ENCODE measurements around the gene EXD2. TPM values are rescaled to one million over a fixed set of nuclear protein-coding genes. Genes with fewer than 3 reads are reported as not detected.

Gene EXD2, protein sequence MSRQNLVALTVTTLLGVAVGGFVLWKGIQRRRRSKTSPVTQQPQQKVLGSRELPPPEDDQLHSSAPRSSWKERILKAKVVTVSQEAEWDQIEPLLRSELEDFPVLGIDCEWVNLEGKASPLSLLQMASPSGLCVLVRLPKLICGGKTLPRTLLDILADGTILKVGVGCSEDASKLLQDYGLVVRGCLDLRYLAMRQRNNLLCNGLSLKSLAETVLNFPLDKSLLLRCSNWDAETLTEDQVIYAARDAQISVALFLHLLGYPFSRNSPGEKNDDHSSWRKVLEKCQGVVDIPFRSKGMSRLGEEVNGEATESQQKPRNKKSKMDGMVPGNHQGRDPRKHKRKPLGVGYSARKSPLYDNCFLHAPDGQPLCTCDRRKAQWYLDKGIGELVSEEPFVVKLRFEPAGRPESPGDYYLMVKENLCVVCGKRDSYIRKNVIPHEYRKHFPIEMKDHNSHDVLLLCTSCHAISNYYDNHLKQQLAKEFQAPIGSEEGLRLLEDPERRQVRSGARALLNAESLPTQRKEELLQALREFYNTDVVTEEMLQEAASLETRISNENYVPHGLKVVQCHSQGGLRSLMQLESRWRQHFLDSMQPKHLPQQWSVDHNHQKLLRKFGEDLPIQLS
- total RNA-seq (2021; fragmentation: NEBNext Ultra II Directional; extraction: Animal tissue kit (Norgen Biotek cat#: 25700)), result 10 to 100 TPM; 13.8 to 19.2 (median 15.2) TPM
- long read RNA-seq, partial matches to known transcripts, result 2 of 8 reads
- long read RNA-seq, other reads (novel, unspliced or antisense), result 2 of 8 reads

DNA sequence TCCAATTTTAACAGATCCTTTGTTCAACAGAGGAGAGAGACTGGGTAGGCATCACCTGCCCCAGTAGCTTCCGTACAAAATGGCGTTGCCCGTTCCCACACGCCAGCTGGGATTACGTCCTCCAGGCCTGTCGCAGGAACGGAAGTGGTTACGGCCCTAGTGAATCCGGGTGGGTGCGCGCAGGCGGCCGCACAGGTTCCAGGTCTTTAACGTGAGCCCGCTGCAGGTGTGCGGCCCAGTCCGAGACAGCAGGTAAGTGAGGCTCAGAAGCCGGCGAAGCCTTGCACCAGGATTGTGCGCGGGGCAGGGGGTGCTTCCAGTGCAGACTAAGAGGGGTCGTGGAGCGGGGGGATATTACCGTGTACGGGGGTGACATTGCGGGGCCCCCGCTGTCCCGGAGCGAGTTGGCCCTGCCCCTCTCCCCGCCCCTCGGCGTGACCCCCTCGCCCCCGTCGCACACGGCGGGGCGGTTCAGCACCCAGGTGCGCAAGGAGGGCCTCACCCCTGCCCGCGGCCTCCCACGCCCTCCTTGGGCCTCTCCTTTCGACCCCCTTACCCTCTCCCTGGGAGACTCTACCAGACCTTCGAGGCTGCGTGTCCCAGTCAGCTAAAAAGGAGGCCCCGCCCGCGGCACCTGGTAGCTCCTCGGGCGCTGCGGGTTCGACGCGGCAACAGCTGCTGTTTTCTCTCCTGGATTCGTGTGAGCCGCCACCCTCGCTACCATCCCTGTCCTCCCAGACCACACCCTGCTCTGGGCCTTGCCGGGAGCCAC is at the start of gene EXD2:
TSS of gene EXD2 (plus strand) at position 159 of the 772 bp plus-strand sequence. CDS start 17,973 bp downstream, outside the sequence.
- Mint-ChIP-seq H3K36me3 (ENCODE audit: low read depth) (peaks cover 11% of the 10 kb centered on the region; the same call in 1 of the 2 replicates), H3K27ac (peak within 1 kb of the TSS; percentile 82), H3K9me3 (no peaks in the 10 kb centered on the region), H3K27me3 (ENCODE audit: insufficient read depth) (no peaks in the 10 kb centered on the region), H3K4me3 (peak within 1 kb of the TSS; percentile 95), H3K4me1 (ENCODE audit: low read depth) (peaks cover 32% of the 10 kb centered on the region)
- TF ChIP-seq, protein P1, sequence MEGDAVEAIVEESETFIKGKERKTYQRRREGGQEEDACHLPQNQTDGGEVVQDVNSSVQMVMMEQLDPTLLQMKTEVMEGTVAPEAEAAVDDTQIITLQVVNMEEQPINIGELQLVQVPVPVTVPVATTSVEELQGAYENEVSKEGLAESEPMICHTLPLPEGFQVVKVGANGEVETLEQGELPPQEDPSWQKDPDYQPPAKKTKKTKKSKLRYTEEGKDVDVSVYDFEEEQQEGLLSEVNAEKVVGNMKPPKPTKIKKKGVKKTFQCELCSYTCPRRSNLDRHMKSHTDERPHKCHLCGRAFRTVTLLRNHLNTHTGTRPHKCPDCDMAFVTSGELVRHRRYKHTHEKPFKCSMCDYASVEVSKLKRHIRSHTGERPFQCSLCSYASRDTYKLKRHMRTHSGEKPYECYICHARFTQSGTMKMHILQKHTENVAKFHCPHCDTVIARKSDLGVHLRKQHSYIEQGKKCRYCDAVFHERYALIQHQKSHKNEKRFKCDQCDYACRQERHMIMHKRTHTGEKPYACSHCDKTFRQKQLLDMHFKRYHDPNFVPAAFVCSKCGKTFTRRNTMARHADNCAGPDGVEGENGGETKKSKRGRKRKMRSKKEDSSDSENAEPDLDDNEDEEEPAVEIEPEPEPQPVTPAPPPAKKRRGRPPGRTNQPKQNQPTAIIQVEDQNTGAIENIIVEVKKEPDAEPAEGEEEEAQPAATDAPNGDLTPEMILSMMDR (IDR thresholded peaks at IDR 0.05), result no peak
- peak; percentile 60 for DNase-seq

DNA sequence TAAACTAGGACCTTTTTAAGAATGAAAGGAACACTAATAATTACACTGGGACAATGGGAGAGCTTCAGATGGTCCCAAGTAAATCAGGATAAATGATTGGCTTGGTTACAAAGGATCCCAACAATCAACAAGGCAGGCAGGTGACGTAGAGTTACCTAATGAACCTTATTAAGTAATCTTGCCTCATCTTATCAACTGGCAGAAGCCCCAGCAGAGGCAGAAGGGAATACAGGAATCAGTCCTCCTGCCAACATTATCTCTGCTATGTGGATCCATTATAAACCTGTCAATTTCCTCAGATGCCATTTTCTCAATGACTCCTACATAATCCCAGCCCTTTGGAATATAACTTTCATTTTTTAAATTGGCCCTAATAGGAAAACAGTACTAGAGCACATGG is 49.7 kb upstream of the EXD2 start:
- no peaks in the 10 kb centered on the region; the same call in 1 of the 2 replicates for H3K27me3 Mint-ChIP-seq (ENCODE audit: insufficient read depth)
- no peaks in the 10 kb centered on the region; the same call in 1 of the 2 replicates for H3K36me3 Mint-ChIP-seq (ENCODE audit: low read depth)
- DNase-seq, result no peak
- H3K4me3 Mint-ChIP-seq, result no peak overlapping the region
- H3K9me3 Mint-ChIP-seq, result no peaks in the 10 kb centered on the region
- H3K27ac Mint-ChIP-seq, result no peak overlapping the region
- TF ChIP-seq, protein P1 (IDR thresholded peaks at IDR 0.05), result no peak
- H3K4me1 Mint-ChIP-seq (ENCODE audit: low read depth), result peaks cover 26% of the 10 kb centered on the region

DNA sequence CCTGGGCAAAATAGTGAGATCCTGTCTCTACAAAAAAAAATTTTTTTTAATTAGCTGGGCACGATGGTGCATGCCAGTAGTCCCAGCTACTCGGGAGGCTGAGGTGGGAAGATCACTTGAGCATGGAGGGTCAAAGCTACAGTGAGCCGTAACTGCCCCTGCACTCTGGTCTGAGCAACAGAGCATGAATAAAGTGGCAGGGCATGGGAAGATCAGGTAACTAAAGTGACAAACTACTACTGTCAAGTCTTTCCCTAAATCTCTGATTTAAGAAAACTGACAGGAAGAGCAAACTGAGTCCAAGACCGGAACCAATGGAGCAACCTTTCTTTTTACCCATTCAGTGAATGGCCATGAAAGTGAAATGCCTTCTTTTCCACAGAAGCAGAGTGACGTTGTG is 49.2 kb upstream of the EXD2 start:
- H3K27me3 Mint-ChIP-seq (ENCODE audit: insufficient read depth), result no peaks in the 10 kb centered on the region; the same call in 1 of the 2 replicates
- H3K36me3 Mint-ChIP-seq (ENCODE audit: low read depth), result no peaks in the 10 kb centered on the region; the same call in 1 of the 2 replicates
- no peak overlapping the region for H3K27ac Mint-ChIP-seq
- H3K9me3 Mint-ChIP-seq, result no peaks in the 10 kb centered on the region
- no peak overlapping the region for H3K4me3 Mint-ChIP-seq
- TF ChIP-seq, protein P1 (IDR thresholded peaks at IDR 0.05), result no peak
- no peak for DNase-seq
- peaks cover 24% of the 10 kb centered on the region for H3K4me1 Mint-ChIP-seq (ENCODE audit: low read depth)

DNA sequence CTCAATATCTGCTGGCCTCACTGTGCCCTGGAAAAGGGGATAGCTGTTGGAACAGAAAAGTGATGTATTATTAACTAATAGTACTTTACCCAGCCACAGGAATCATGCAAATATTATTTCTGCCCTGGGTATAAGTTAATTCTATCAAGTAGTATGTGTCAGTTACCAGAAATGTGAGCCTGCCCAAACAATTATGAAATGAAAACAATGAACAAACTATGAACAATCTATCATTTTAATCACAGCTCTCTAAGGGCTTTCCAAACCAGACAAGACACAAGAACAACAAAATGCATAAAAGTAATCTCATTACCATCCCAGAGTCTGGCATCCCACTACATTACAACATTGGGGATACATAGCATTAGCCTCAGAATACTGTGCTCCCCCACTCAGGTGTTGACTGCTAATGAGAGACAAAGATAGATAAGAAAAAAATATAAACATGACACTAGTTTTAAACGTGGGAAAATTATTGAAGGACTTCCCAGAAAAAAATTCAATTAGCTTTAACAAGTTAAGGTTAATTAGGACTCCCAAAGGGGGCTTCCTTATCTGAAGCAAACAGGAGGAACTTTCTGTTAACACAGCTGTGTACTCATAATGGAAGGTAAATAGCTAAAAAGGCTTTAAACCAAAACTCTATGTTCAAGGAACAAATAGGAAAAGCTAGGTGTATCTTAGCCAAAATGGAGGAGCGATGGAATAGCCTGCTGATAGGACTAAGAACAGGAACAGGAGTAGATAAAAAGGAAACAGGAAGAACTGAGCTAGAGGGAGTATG is 41.6 kb upstream of the EXD2 start:
- Mint-ChIP-seq H3K27ac (peak overlapping the region; percentile 74), H3K9me3 (no peaks in the 10 kb centered on the region), H3K27me3 (ENCODE audit: insufficient read depth) (no peaks in the 10 kb centered on the region), H3K4me1 (ENCODE audit: low read depth) (peaks cover 44% of the 10 kb centered on the region), H3K4me3 (peak overlapping the region; percentile 92), H3K36me3 (ENCODE audit: low read depth) (peaks cover 12% of the 10 kb centered on the region)
- DNase-seq, result peak; percentile 21
- TF ChIP-seq, protein P1 (IDR thresholded peaks at IDR 0.05), result no peak

Data from HFFc6 (cell line).